ENCODE data around the gene FRMD7. TPM values are rescaled to one million over a fixed set of nuclear protein-coding genes. Genes with fewer than 3 reads are reported as not detected.

FRMD7 gene
- total RNA-seq, 1 experiment from 2014 or later: not detected

- Histone ChIP-seq H4K5ac (ENCODE audit: insufficient read length, low read depth, low read length) (no peak overlapping the region), H3K14ac (ENCODE audit: insufficient read depth, low read length) (no peak overlapping the region), H3K4me1 (ENCODE audit: insufficient read depth, low read length) (peaks cover 11% of the 10 kb centered on the region; the same call in 1 of the 2 replicates), H3K23me2 (ENCODE audit: insufficient read length, low read depth, low read length, poor library complexity, severe bottlenecking) (no peaks in the 10 kb centered on the region), H2BK20ac (ENCODE audit: low read depth, low read length, poor library complexity, severe bottlenecking) (no peak overlapping the region), H3K79me1 (ENCODE audit: insufficient read depth, low read depth, low read length, poor library complexity, severe bottlenecking) (peaks cover 1% of the 10 kb centered on the region), H3K4ac (ENCODE audit: low read depth, low read length) (no peak overlapping the region), H3K27me3 (ENCODE audit: insufficient read depth, low read length) (no peaks in the 10 kb centered on the region), H3K9me3 (ENCODE audit: control insufficient read depth, low read depth, low read length) (no peaks in the 10 kb centered on the region), H3K79me2 (ENCODE audit: insufficient read depth, low read length) (peaks cover 11% of the 10 kb centered on the region; the same call in 1 of the 2 replicates), H2AFZ (ENCODE audit: low read length) (no peak overlapping the region), H2AK5ac (ENCODE audit: insufficient read length, low read length) (no peak overlapping the region), H3K23ac (ENCODE audit: insufficient read length, low read depth, low read length) (no peak overlapping the region), H4K91ac (ENCODE audit: insufficient read length, low read depth, low read length) (no peak overlapping the region), H4K8ac (replicated peaks; ENCODE audit: insufficient read length, low read depth, low read length) (no peak overlapping the region), H3T11ph (ENCODE audit: low read length) (no peak overlapping the region), H2BK5ac (ENCODE audit: insufficient read length, low read length) (no peak overlapping the region), H3K9ac (ENCODE audit: extremely low read depth, insufficient read length, low read length) (no peak overlapping the region), H3K27ac (ENCODE audit: insufficient read length, low read depth, low read length) (no peak overlapping the region), H2BK120ac (ENCODE audit: low read depth, low read length, poor library complexity, severe bottlenecking) (no peak overlapping the region), H4K20me1 (ENCODE audit: control insufficient read depth, insufficient read depth, insufficient read length) (no peaks in the 10 kb centered on the region), H3K18ac (ENCODE audit: insufficient read length, low read depth, low read length) (no peak overlapping the region), H2BK15ac (ENCODE audit: low read depth, low read length) (no peak overlapping the region), H3K4me2 (ENCODE audit: insufficient read depth, insufficient read length, low read length) (peak overlapping the region; percentile 15), H3K56ac (ENCODE audit: insufficient read length, low read depth, low read length) (no peak overlapping the region), H2BK12ac (ENCODE audit: insufficient read length, low read depth, low read length) (no peak overlapping the region)
- H3K27me3 Mint-ChIP-seq (ENCODE audit: low read depth): no peaks in the 10 kb centered on the region
- TF ChIP-seq CTCF (conservative IDR thresholded peaks at IDR 0.05): peak; percentile 22; the same call in 2 of the 3 replicates
- no peaks in the 10 kb centered on the region for H3K9me3 Mint-ChIP-seq
- no peak overlapping the region; a peak in 1 of 5 replicates for H3K4me3 Mint-ChIP-seq
- no peak for DNase-seq
- peak overlapping the region in 2 of 3 experiments; percentile 85 to 90; a peak in 5 of 7 replicates for H3K27ac Mint-ChIP-seq
- H3K36me3 Mint-ChIP-seq (ENCODE audit: insufficient read depth in 1 of 3, low read depth in 3 of 3): no peaks in the 10 kb centered on the region; a peak in 1 of 7 replicates
- no CpG with 5 or more reads among the region's 2 CpGs for WGBS (ENCODE audit: extremely low coverage, insufficient read length, low lambda C conversion rate)
- H3K4me1 Mint-ChIP-seq: peaks cover 66 to 72% of the 10 kb centered on the region in 2 experiments
These were observed 83.8 kb downstream of the FRMD7 start for GRCh38 chrX:132043977-132044376.
